Naive thymus-derived CD4-positive, alpha-beta T cell (primary cell): ENCODE measurements around the gene FAM43A. TPM values are rescaled to one million over a fixed set of nuclear protein-coding genes. Genes with fewer than 3 reads are reported as not detected.

Source experiments
- ATAC-seq: fragments of 150-1000 bp; cut with Tn5 transposase; 2 replicates; pipeline ENCODE4 v1.10.0; 2021; ENCODE audit warnings: mild to moderate bottlenecking, moderate library complexity
- CTCF ChIA-PET: fragments of 350-600 bp; sonication (Branson Sonifier 250); formaldehyde crosslinking; loops from one replicate; lab custom pipeline; 2021; ENCODE audit warnings: antibody characterized with exemption; lab: Charles Lee
- POLR2A ChIA-PET: fragments of 350-600 bp; sonication (Branson Sonifier 250); formaldehyde crosslinking; loops from one replicate; lab custom pipeline; 2021; ENCODE audit warnings: antibody characterized with exemption, inconsistent platforms; lab: Charles Lee
- DNase-seq, 9 donors: peaks; one replicate each; pipeline versions ENCODE4 v3.0.0 to v3.0.0-alpha.2; 2020 to 2022; ENCODE audit warnings: mixed read lengths in 1 of 9
- H3K27ac ChIP-seq: one replicate; pipeline ENCODE4 v1.7.0; 2013; ENCODE audit warnings: mild to moderate bottlenecking, low read depth, low read length, moderate library complexity
- H3K27me3 ChIP-seq, 2 donors: one replicate each; pipeline ENCODE4 v1.7.0; 2013; ENCODE audit warnings: low read length in 2 of 2, mild to moderate bottlenecking in 2 of 2, moderate library complexity in 2 of 2; ENCODE audit not compliant: control insufficient read depth in 2 of 2, insufficient read depth in 2 of 2
- H3K36me3 ChIP-seq, 3 experiments: 1 replicate in 2 of 3; 2 replicates in 1 of 3; pipeline ENCODE4 v1.7.0; 2013; ENCODE audit warnings: low read length in 3 of 3, mild to moderate bottlenecking in 3 of 3, moderate library complexity in 1 of 3; ENCODE audit not compliant: insufficient read depth in 3 of 3, control insufficient read depth in 2 of 3
- H3K4me1 ChIP-seq, 2 donors: one replicate each; pipeline ENCODE4 v1.7.0; 2013; ENCODE audit warnings: low read length in 2 of 2, mild to moderate bottlenecking in 2 of 2, moderate library complexity in 1 of 2; ENCODE audit not compliant: control insufficient read depth in 2 of 2, insufficient read depth in 2 of 2
- H3K4me3 ChIP-seq: 2 replicates; pipeline ENCODE4 v1.7.0; 2013; ENCODE audit warnings: mild to moderate bottlenecking, low read length
- H3K9me3 ChIP-seq, 3 experiments: 1 replicate in 2 of 3; 2 replicates in 1 of 3; pipeline ENCODE4 v1.7.0; 2013; ENCODE audit warnings: low read length in 3 of 3; ENCODE audit not compliant: control insufficient read depth in 2 of 3
- H3K27ac Mint-ChIP-seq, 9 donors: one replicate each; pipeline ENCODE4 v1.8.0; 2020 to 2022; ENCODE audit warnings: mixed read lengths in 9 of 9, mild to moderate bottlenecking in 8 of 9, moderate library complexity in 5 of 9, inconsistent platforms in 2 of 9
- H3K27me3 Mint-ChIP-seq, 5 donors: one replicate each; pipeline ENCODE4 v1.8.0; 2021 to 2022; ENCODE audit warnings: mixed read lengths in 5 of 5, mild to moderate bottlenecking in 1 of 5
- H3K36me3 Mint-ChIP-seq, 5 donors: one replicate each; pipeline ENCODE4 v1.8.0; 2020 to 2022; ENCODE audit warnings: mixed read lengths in 5 of 5, mild to moderate bottlenecking in 3 of 5, inconsistent platforms in 1 of 5
- H3K4me1 Mint-ChIP-seq, 7 donors: one replicate each; pipeline ENCODE4 v1.8.0; 2020 to 2022; ENCODE audit warnings: mixed read lengths in 7 of 7, mild to moderate bottlenecking in 3 of 7, inconsistent platforms in 1 of 7
- H3K4me3 Mint-ChIP-seq, 10 donors: one replicate each; pipeline ENCODE4 v1.8.0; 2020 to 2022; ENCODE audit warnings: mild to moderate bottlenecking in 10 of 10, mixed read lengths in 10 of 10, moderate library complexity in 6 of 10, inconsistent platforms in 2 of 10
- H3K9me3 Mint-ChIP-seq, 11 donors: one replicate each; pipeline ENCODE4 v1.8.0; 2020 to 2022; ENCODE audit warnings: mixed read lengths in 11 of 11, mild to moderate bottlenecking in 4 of 11, inconsistent platforms in 1 of 11, moderate library complexity in 1 of 11
- intact Hi-C, 2 donors: fragments of 100-400 bp; cut with micrococcal nuclease; formaldehyde crosslinking; loops; one replicate each; pipeline ENCODE4 v1.15.1; 2023
- polyA plus RNA-seq, 2 donors: library from polyadenylated mRNA; unstranded; fragments of 300-500 nt; fragmentation: Illumina TruSeq; gene quantifications; one replicate each; pipeline ENCODE4 v1.2.3, GENCODE V29; 2021
- total RNA-seq, 6 experiments: library from RNA in 5 of 6; stranded (reverse) in 5 of 6; gene quantifications; 1 replicate in 5 of 6; 2 replicates in 1 of 6; pipeline ENCODE4 v1.2.3 and lab custom pipeline; 2021 to 2026

FAM43A gene
- total and polyA plus RNA-seq, 7 experiments from 2014 or later: 1.3 to 5.2 (median 3.5) TPM

- CTCF ChIA-PET: interaction anchor here (0.6 to 1.7 kb wide), 3 partner anchors 14 to 68 kb away, joined by 3 to 5 read pairs (median 3); partner anchors contain the start of gene LSG1
- ATAC-seq (no peak), DNase-seq (no peak)
- peaks cover 0 to 36% (median 5%) of the 10 kb centered on the region in 5 donors for H3K27me3 Mint-ChIP-seq
- no peak overlapping the region for H3K4me3 ChIP-seq
- no peaks in the 10 kb centered on the region for H3K36me3 Mint-ChIP-seq
- intact Hi-C loops: no loop called here
- H3K4me3 Mint-ChIP-seq: no peak overlapping the region
- POLR2A ChIA-PET: no interaction called here
- peaks cover 19 to 32% (median 25%) of the 10 kb centered on the region in 7 donors for H3K4me1 Mint-ChIP-seq
- no peaks in the 10 kb centered on the region for H3K9me3 ChIP-seq
- H3K27me3 ChIP-seq: no peaks in the 10 kb centered on the region
- H3K9me3 Mint-ChIP-seq: peaks cover 0 to 2% (median 0%) of the 10 kb centered on the region in 11 donors
- no peak overlapping the region for H3K27ac ChIP-seq
- no peak overlapping the region for H3K27ac Mint-ChIP-seq
- peaks cover 12 to 14% of the 10 kb centered on the region in 2 donors for H3K4me1 ChIP-seq
- no peaks in the 10 kb centered on the region for H3K36me3 ChIP-seq
Measured at GRCh38 chr3:194690501-194691372, 5.1 kb downstream of the FAM43A start.

GRCh38 chr3:194691481-194692283 is 6.0 kb downstream of the FAM43A start:
- H3K4me1 Mint-ChIP-seq: peaks cover 15 to 27% (median 19%) of the 10 kb centered on the region in 7 donors
- Histone ChIP-seq H3K36me3 (no peaks in the 10 kb centered on the region), H3K4me1 (peaks cover 8 to 12% of the 10 kb centered on the region in 2 donors), H3K27ac (no peak overlapping the region), H3K4me3 (no peak overlapping the region), H3K27me3 (no peaks in the 10 kb centered on the region), H3K9me3 (no peaks in the 10 kb centered on the region)
- no peaks in the 10 kb centered on the region for H3K36me3 Mint-ChIP-seq
- H3K27me3 Mint-ChIP-seq: peaks cover 4 to 39% (median 4%) of the 10 kb centered on the region in 5 donors
- H3K9me3 Mint-ChIP-seq: no peaks in the 10 kb centered on the region
- intact Hi-C loops: no loop called here
- H3K27ac Mint-ChIP-seq: no peak overlapping the region
- H3K4me3 Mint-ChIP-seq: no peak overlapping the region
- CTCF ChIA-PET: interaction anchor here (0.6 to 1.7 kb wide), 4 partner anchors 15 to 828 kb away, joined by 3 to 5 read pairs (median 3); partner anchors contain the start of gene LSG1
- ATAC-seq (no peak), DNase-seq (no peak)
- POLR2A ChIA-PET: no interaction called here

DNA sequence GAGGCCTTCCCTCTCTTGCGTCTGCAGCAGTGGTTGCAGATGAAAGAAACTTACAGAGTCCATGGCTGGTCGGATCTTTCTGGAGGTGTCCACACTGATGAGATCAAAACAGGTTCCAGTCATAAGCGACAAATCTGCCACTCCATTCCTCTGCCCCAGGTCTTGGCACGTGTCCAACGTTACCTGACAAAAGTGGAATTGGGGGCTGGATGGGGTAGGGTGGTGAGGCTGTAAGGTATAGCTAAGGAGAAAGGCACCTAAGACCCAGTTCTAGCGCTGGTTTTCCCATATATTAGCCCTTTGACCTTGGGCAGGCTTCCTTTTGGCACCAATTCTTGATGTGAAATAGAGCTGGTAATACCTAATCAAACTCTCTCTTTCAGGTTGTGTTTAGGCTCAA is 11.0 kb downstream of the FAM43A start:
- POLR2A ChIA-PET: no interaction called here
- no peak for ATAC-seq
- Histone ChIP-seq H3K9me3 (peaks cover 0 to 9% (median 0%) of the 10 kb centered on the region in 3 experiments), H3K27ac (no peak overlapping the region), H3K36me3 (no peaks in the 10 kb centered on the region), H3K4me1 (no peaks in the 10 kb centered on the region), H3K4me3 (no peak overlapping the region), H3K27me3 (no peaks in the 10 kb centered on the region)
- H3K4me1 Mint-ChIP-seq: peaks cover 0 to 2% (median 0%) of the 10 kb centered on the region in 7 donors
- H3K36me3 Mint-ChIP-seq: peaks cover 0 to 6% (median 0%) of the 10 kb centered on the region in 5 donors
- H3K9me3 Mint-ChIP-seq: peaks cover 0 to 22% (median 3%) of the 10 kb centered on the region in 11 donors
- peaks cover 0 to 18% (median 4%) of the 10 kb centered on the region in 5 donors for H3K27me3 Mint-ChIP-seq
- intact Hi-C loops: no loop called here
- H3K27ac Mint-ChIP-seq: no peak overlapping the region
- H3K4me3 Mint-ChIP-seq: no peak overlapping the region
- no peak for DNase-seq
- CTCF ChIA-PET: interaction anchor here (1.3 kb wide), 1 partner anchor 11 kb away, joined by 3 read pairs; no protein-coding TSS in a partner anchor

DNA sequence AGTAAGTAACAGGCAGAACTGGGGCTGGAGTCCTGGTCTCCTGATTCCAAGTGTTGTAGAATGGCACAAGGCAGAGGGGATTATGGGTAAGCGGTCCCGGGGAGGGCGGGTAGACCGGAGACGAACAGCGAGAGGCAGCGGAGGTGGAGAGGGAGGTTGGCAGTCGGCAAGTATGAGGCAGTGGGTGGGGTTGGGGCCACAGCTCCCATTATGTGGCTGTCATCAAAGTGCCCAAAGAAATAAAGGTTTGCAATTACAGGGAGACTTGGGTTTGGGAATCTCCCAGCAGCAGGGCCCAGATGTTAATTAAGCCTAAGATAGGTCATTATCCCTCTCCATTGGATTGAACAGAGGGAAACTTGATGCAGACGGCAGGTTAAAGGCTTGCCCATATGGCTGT is 16.9 kb downstream of the FAM43A start:
- H3K27me3 Mint-ChIP-seq: peaks cover 0 to 9% (median 3%) of the 10 kb centered on the region in 5 donors
- no peak overlapping the region for H3K4me3 Mint-ChIP-seq
- Histone ChIP-seq H3K27ac (no peak overlapping the region), H3K36me3 (no peaks in the 10 kb centered on the region), H3K4me1 (no peaks in the 10 kb centered on the region), H3K4me3 (no peak overlapping the region), H3K9me3 (peaks cover 0 to 9% (median 0%) of the 10 kb centered on the region in 3 experiments), H3K27me3 (no peaks in the 10 kb centered on the region)
- no peak overlapping the region for H3K27ac Mint-ChIP-seq
- H3K4me1 Mint-ChIP-seq: no peaks in the 10 kb centered on the region
- ATAC-seq (no peak), DNase-seq (no peak)
- intact Hi-C loops: no loop called here
- CTCF ChIA-PET: no interaction called here
- peaks cover 0 to 22% (median 4%) of the 10 kb centered on the region in 11 donors for H3K9me3 Mint-ChIP-seq
- POLR2A ChIA-PET: no interaction called here
- H3K36me3 Mint-ChIP-seq: peaks cover 0 to 6% (median 0%) of the 10 kb centered on the region in 5 donors

GRCh38 chr3:194705227-194705626 is 19.5 kb downstream of the FAM43A start:
- peaks cover 0 to 7% (median 2%) of the 10 kb centered on the region in 11 donors for H3K9me3 Mint-ChIP-seq
- ChIA-PET POLR2A (interaction anchor here (0.7 kb wide), 1 partner anchor 65 kb away, joined by 3 read pairs; no protein-coding TSS in a partner anchor), CTCF (no interaction called here)
- H3K27me3 Mint-ChIP-seq: peaks cover 0 to 5% (median 2%) of the 10 kb centered on the region in 5 donors
- no peaks in the 10 kb centered on the region for H3K4me1 ChIP-seq
- H3K4me1 Mint-ChIP-seq: no peaks in the 10 kb centered on the region
- no peak overlapping the region for H3K4me3 Mint-ChIP-seq
- peaks cover 0 to 4% (median 0%) of the 10 kb centered on the region in 5 donors for H3K36me3 Mint-ChIP-seq
- intact Hi-C loops: no loop called here
- no peak overlapping the region for H3K27ac ChIP-seq
- DNase-seq (no peak), ATAC-seq (no peak)
- no peaks in the 10 kb centered on the region for H3K36me3 ChIP-seq
- no peak overlapping the region for H3K4me3 ChIP-seq
- H3K27me3 ChIP-seq: no peaks in the 10 kb centered on the region
- no peaks in the 10 kb centered on the region for H3K9me3 ChIP-seq
- H3K27ac Mint-ChIP-seq: no peak overlapping the region

DNA sequence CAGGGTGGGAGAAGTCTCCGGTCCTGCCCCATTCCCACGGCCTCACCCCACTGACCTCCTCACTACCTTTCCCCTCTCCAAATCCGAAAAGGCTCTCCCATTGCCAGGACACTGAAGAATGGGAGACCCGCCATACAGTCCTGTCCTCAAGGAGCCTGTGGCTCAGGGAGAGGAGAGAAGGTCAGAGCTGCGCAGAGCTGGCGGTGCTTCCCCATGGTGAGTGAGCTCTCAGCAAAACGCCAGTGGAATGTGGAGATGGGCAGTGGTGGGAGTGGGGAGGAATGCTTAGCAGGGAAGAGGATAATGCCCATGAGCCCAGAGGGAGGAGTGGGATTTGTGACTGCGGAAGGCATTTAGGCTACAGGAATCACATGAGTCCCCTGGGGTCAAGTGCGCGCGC is 20.1 kb downstream of the FAM43A start:
- Mint-ChIP-seq H3K9me3 (peaks cover 0 to 5% (median 2%) of the 10 kb centered on the region in 11 donors), H3K4me1 (no peaks in the 10 kb centered on the region), H3K27me3 (peaks cover 0 to 5% (median 2%) of the 10 kb centered on the region in 5 donors), H3K27ac (no peak overlapping the region), H3K36me3 (peaks cover 0 to 4% (median 0%) of the 10 kb centered on the region in 5 donors), H3K4me3 (no peak overlapping the region)
- no peaks in the 10 kb centered on the region for H3K36me3 ChIP-seq
- ChIA-PET POLR2A (interaction anchor here (0.7 kb wide), 1 partner anchor 66 kb away, joined by 3 read pairs; no protein-coding TSS in a partner anchor), CTCF (no interaction called here)
- H3K4me1 ChIP-seq: no peaks in the 10 kb centered on the region
- ATAC-seq (no peak), DNase-seq (no peak)
- no peak overlapping the region for H3K4me3 ChIP-seq
- H3K9me3 ChIP-seq: no peaks in the 10 kb centered on the region
- intact Hi-C loops: no loop called here
- no peaks in the 10 kb centered on the region for H3K27me3 ChIP-seq
- no peak overlapping the region for H3K27ac ChIP-seq
